Measurements from ENCODE around the gene PLXNA2.

The PLXNA2 gene

GRCh38 chr1:208025031-208025430, 219.2 kb downstream of the PLXNA2 start:
- ATAC-seq, result no peak
- TF ChIP-seq TCF4 (CRISPR knock-in tag; IDR thresholded peaks at IDR 0.05; ENCODE audit: borderline replicate concordance) (no peak), TOX (CRISPR knock-in tag; IDR thresholded peaks at IDR 0.05; ENCODE audit: borderline replicate concordance) (no peak), OSR1 (CRISPR knock-in tag; IDR thresholded peaks at IDR 0.05) (no peak), ZNF70 (CRISPR knock-in tag; IDR thresholded peaks at IDR 0.05) (no peak), ISL1 (CRISPR knock-in tag; IDR thresholded peaks at IDR 0.05) (no peak)

- ATAC-seq, result no peak
- no peak for TF ChIP-seq TSHZ2 (CRISPR knock-in tag; IDR thresholded peaks at IDR 0.05)
- TF ChIP-seq CSRNP3 (CRISPR knock-in tag; IDR thresholded peaks at IDR 0.05), result no peak
- no peak for TF ChIP-seq BACH2 (CRISPR knock-in tag; IDR thresholded peaks at IDR 0.05; ENCODE audit: borderline replicate concordance)
- no peak for TF ChIP-seq POU6F1 (CRISPR knock-in tag; IDR thresholded peaks at IDR 0.05; ENCODE audit: borderline replicate concordance, low read depth)
- TF ChIP-seq ISL1 (CRISPR knock-in tag; IDR thresholded peaks at IDR 0.05), result no peak
- no peak for TF ChIP-seq ARNTL (CRISPR knock-in tag; IDR thresholded peaks at IDR 0.05; ENCODE audit: borderline replicate concordance, low read depth)
- TF ChIP-seq PATZ1 (CRISPR knock-in tag; IDR thresholded peaks at IDR 0.05; ENCODE audit: borderline replicate concordance), result no peak
- TF ChIP-seq ZC3H10 (CRISPR knock-in tag; IDR thresholded peaks at IDR 0.05), result no peak
- TF ChIP-seq OSR1 (CRISPR knock-in tag; IDR thresholded peaks at IDR 0.05), result no peak
- TF ChIP-seq TOX (CRISPR knock-in tag; IDR thresholded peaks at IDR 0.05; ENCODE audit: borderline replicate concordance), result no peak
- TF ChIP-seq ESRRG (CRISPR knock-in tag; IDR thresholded peaks at IDR 0.05), result no peak
- no peak for TF ChIP-seq ZNF70 (CRISPR knock-in tag; IDR thresholded peaks at IDR 0.05)
- TF ChIP-seq ZNF8 (CRISPR knock-in tag; IDR thresholded peaks at IDR 0.05), result no peak
- TF ChIP-seq CSDC2 (CRISPR knock-in tag; IDR thresholded peaks at IDR 0.05), result no peak
- no peak for TF ChIP-seq RARB (CRISPR knock-in tag; IDR thresholded peaks at IDR 0.05)
- TF ChIP-seq SNAI2 (CRISPR knock-in tag; IDR thresholded peaks at IDR 0.05), result no peak
- TF ChIP-seq ZFP3 (CRISPR knock-in tag; IDR thresholded peaks at IDR 0.05), result no peak
- no peak for TF ChIP-seq ZNF565 (CRISPR knock-in tag; conservative IDR thresholded peaks at IDR 0.05; ENCODE audit: low read depth)
- no peak for TF ChIP-seq TCF4 (CRISPR knock-in tag; IDR thresholded peaks at IDR 0.05; ENCODE audit: borderline replicate concordance)
These were observed 219.8 kb downstream of the PLXNA2 start for GRCh38 chr1:208024406-208024805.

- no peak for ATAC-seq
- no peak for TF ChIP-seq POU6F1 (CRISPR knock-in tag; IDR thresholded peaks at IDR 0.05; ENCODE audit: borderline replicate concordance, low read depth)
- TF ChIP-seq ZFP30 (CRISPR knock-in tag; IDR thresholded peaks at IDR 0.05), result no peak
These were observed 224.9 kb downstream of the PLXNA2 start for GRCh38 chr1:208019257-208019656.
